WTC11 (cell line): ENCODE data around the gene ASTN2. TPM values are rescaled to one million over a fixed set of nuclear protein-coding genes. Genes with fewer than 3 reads are reported as not detected.

Experiments
- ATAC-seq: fragments of 200-7000 bp; cut with Tn5 transposase; 2 replicates; pipeline ENCODE4 v1.10.0; 2021; ENCODE audit warnings: mild to moderate bottlenecking, moderate library complexity
- CTCF ChIA-PET: fragments of 300-600 bp; sonication (Branson Sonifier 250); formaldehyde crosslinking; loops from one replicate; lab custom pipeline; 2021; ENCODE audit warnings: antibody characterized with exemption; lab: Charles Lee
- POLR2A ChIA-PET: fragments of 350-600 bp; sonication (Branson Sonifier 250); formaldehyde crosslinking; loops from one replicate; lab custom pipeline; 2021; ENCODE audit warnings: antibody characterized with exemption; lab: Charles Lee
- DNase-seq: peaks from one replicate; pipeline ENCODE4 v3.0.0; 2021; ENCODE audit warnings: low spot score
- H3K27ac Mint-ChIP-seq: 2 replicates; pipeline ENCODE4 v1.8.0; 2021; ENCODE audit warnings: mixed read lengths
- H3K27me3 Mint-ChIP-seq: 2 replicates; pipeline ENCODE4 v1.8.0; 2021; ENCODE audit warnings: low read depth, mild to moderate bottlenecking, moderate library complexity, mixed read lengths
- H3K36me3 Mint-ChIP-seq: 2 replicates; pipeline ENCODE4 v1.8.0; 2021; ENCODE audit warnings: mixed read lengths
- H3K4me1 Mint-ChIP-seq: 2 replicates; pipeline ENCODE4 v1.8.0; 2022; ENCODE audit warnings: mixed read lengths
- H3K4me3 Mint-ChIP-seq: 2 replicates; pipeline ENCODE4 v1.8.0; 2021; ENCODE audit warnings: mild to moderate bottlenecking, moderate library complexity, mixed read lengths
- H3K9me3 Mint-ChIP-seq: 2 replicates; pipeline ENCODE4 v1.8.0; 2021; ENCODE audit warnings: mixed read lengths
- CBFB ChIP-seq: sonication (generic); formaldehyde crosslinking; IDR thresholded peaks from 2 replicates; pipeline ENCODE4 v1.8.1; 2022; ENCODE audit warnings: mild to moderate bottlenecking, low read depth, missing genetic modification reagents
- CREM ChIP-seq: sonication (generic); formaldehyde crosslinking; IDR thresholded peaks from 2 replicates; pipeline ENCODE4 v1.8.1; 2022; ENCODE audit warnings: mild to moderate bottlenecking, missing genetic modification reagents, moderate library complexity
- EMX1 ChIP-seq: fragments of 250-450 bp; sonication (Bioruptor Pico); IDR thresholded peaks from 2 replicates; pipeline ENCODE4 v1.8.0; 2021; ENCODE audit warnings: mild to moderate bottlenecking
- SMAD3 ChIP-seq: sonication (generic); formaldehyde crosslinking; IDR thresholded peaks from 2 replicates; pipeline ENCODE4 v1.8.0; 2022; ENCODE audit warnings: missing genetic modification reagents, mild to moderate bottlenecking, borderline replicate concordance
- TP53 ChIP-seq: sonication (generic); formaldehyde crosslinking; IDR thresholded peaks from 2 replicates; pipeline ENCODE4 v1.8.1; 2023; ENCODE audit warnings: mild to moderate bottlenecking, missing genetic modification reagents
- total RNA-seq: library from RNA; stranded (reverse); gene quantifications from 3 replicates; pipeline ENCODE4 v1.2.3, GENCODE V29; 2021
- TF ChIP-seq, protein P1 (sequence below): sonication (generic); formaldehyde crosslinking; IDR thresholded peaks from 2 replicates; pipeline ENCODE4 v1.8.0; 2022; ENCODE audit warnings: missing genetic modification reagents
- TF ChIP-seq, protein P2 (sequence below): fragments of 250-450 bp; sonication (Bioruptor Pico); IDR thresholded peaks from 2 replicates; pipeline ENCODE4 v1.9.0; 2021; ENCODE audit warnings: mild to moderate bottlenecking
- TF ChIP-seq, protein P3 (sequence below): sonication (generic); formaldehyde crosslinking; IDR thresholded peaks from 2 replicates; pipeline ENCODE4 v1.8.1; 2023; ENCODE audit warnings: mild to moderate bottlenecking, missing genetic modification reagents
- TF ChIP-seq, protein P4 (sequence below): fragments of 250-450 bp; sonication (Bioruptor Pico); IDR thresholded peaks from 2 replicates; pipeline ENCODE4 v2.1.2; 2022; ENCODE audit warnings: mild to moderate bottlenecking, moderate library complexity

ASTN2 gene
- total RNA-seq, 1 experiment from 2014 or later = 16.2 TPM

DNA sequence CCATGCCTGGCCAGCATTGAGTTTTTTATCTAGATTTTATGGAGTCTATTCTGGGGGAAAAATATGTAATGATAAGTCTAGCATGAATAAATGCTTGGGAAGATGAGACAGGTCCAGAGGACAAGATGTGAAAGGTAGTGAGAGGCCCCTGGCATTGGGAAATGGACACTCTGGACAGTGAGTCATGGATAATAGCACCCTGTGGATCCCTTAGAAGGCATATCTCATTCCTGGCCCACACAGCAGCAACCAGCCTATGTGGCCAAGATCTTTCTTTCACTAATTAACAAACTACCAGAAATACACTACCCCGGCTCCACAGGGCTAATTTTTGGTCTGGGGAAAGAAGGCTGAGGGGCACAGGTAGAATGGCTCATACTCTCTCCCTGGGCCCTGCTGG, 371.7 kb downstream of the ASTN2 start:
- TF ChIP-seq, protein P1, sequence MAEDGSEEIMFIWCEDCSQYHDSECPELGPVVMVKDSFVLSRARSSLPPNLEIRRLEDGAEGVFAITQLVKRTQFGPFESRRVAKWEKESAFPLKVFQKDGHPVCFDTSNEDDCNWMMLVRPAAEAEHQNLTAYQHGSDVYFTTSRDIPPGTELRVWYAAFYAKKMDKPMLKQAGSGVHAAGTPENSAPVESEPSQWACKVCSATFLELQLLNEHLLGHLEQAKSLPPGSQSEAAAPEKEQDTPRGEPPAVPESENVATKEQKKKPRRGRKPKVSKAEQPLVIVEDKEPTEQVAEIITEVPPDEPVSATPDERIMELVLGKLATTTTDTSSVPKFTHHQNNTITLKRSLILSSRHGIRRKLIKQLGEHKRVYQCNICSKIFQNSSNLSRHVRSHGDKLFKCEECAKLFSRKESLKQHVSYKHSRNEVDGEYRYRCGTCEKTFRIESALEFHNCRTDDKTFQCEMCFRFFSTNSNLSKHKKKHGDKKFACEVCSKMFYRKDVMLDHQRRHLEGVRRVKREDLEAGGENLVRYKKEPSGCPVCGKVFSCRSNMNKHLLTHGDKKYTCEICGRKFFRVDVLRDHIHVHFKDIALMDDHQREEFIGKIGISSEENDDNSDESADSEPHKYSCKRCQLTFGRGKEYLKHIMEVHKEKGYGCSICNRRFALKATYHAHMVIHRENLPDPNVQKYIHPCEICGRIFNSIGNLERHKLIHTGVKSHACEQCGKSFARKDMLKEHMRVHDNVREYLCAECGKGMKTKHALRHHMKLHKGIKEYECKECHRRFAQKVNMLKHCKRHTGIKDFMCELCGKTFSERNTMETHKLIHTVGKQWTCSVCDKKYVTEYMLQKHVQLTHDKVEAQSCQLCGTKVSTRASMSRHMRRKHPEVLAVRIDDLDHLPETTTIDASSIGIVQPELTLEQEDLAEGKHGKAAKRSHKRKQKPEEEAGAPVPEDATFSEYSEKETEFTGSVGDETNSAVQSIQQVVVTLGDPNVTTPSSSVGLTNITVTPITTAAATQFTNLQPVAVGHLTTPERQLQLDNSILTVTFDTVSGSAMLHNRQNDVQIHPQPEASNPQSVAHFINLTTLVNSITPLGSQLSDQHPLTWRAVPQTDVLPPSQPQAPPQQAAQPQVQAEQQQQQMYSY (CRISPR knock-in tag) = no peak
- TF ChIP-seq CREM (CRISPR knock-in tag) = no peak
- TF ChIP-seq TP53 (CRISPR knock-in tag) = no peak
- H3K27me3 Mint-ChIP-seq = no peaks in the 10 kb centered on the region
- H3K27ac Mint-ChIP-seq = no peak overlapping the region
- CTCF ChIA-PET = interaction anchor here (0.7 kb wide), 1 partner anchor 261 kb away, joined by 4 read pairs; no protein-coding TSS in a partner anchor
- H3K4me3 Mint-ChIP-seq = no peak overlapping the region
- H3K9me3 Mint-ChIP-seq = no peaks in the 10 kb centered on the region
- POLR2A ChIA-PET = interaction anchor here (0.7 kb wide), 1 partner anchor 1377 kb away, joined by 4 read pairs; no protein-coding TSS in a partner anchor
- H3K36me3 Mint-ChIP-seq = no peaks in the 10 kb centered on the region
- ATAC-seq (no peak), DNase-seq (no peak)
- H3K4me1 Mint-ChIP-seq = peaks cover 9% of the 10 kb centered on the region

DNA sequence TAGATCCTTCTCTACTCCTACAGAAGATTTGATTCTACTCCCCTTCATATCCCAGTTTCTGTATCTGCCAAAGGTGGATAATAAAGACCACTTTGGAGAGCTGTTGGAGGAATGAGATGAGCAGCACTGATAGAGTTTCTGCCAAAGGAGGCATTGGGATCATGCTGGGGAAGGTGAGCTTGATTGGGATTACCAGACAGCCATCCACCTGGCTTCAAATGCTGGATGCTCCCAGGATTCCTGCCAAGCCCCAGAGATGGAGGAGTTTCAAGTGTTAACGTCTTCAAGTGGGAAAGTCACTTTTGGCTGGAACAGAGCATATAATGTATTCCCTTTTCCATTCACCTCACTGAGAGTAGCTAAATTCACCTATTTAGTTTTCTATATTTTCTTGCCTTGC, 379.3 kb downstream of the ASTN2 start:
- ChIA-PET POLR2A (no interaction called here), CTCF (interaction anchor here (1.2 to 1.6 kb wide), 4 partner anchors 13 to 412 kb away, joined by 3 to 4 read pairs (median 4); no protein-coding TSS in a partner anchor)
- TF ChIP-seq, protein P2, sequence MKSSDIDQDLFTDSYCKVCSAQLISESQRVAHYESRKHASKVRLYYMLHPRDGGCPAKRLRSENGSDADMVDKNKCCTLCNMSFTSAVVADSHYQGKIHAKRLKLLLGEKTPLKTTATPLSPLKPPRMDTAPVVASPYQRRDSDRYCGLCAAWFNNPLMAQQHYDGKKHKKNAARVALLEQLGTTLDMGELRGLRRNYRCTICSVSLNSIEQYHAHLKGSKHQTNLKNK (CRISPR knock-in tag) = no peak
- TF ChIP-seq, protein P3, sequence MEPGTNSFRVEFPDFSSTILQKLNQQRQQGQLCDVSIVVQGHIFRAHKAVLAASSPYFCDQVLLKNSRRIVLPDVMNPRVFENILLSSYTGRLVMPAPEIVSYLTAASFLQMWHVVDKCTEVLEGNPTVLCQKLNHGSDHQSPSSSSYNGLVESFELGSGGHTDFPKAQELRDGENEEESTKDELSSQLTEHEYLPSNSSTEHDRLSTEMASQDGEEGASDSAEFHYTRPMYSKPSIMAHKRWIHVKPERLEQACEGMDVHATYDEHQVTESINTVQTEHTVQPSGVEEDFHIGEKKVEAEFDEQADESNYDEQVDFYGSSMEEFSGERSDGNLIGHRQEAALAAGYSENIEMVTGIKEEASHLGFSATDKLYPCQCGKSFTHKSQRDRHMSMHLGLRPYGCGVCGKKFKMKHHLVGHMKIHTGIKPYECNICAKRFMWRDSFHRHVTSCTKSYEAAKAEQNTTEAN (CRISPR knock-in tag) = no peak
- DNase-seq (no peak), ATAC-seq (no peak)
- H3K27me3 Mint-ChIP-seq = no peaks in the 10 kb centered on the region
- no peaks in the 10 kb centered on the region for H3K36me3 Mint-ChIP-seq
- no peak overlapping the region for H3K4me3 Mint-ChIP-seq
- H3K9me3 Mint-ChIP-seq = no peaks in the 10 kb centered on the region
- no peaks in the 10 kb centered on the region for H3K4me1 Mint-ChIP-seq
- no peak overlapping the region for H3K27ac Mint-ChIP-seq

DNA sequence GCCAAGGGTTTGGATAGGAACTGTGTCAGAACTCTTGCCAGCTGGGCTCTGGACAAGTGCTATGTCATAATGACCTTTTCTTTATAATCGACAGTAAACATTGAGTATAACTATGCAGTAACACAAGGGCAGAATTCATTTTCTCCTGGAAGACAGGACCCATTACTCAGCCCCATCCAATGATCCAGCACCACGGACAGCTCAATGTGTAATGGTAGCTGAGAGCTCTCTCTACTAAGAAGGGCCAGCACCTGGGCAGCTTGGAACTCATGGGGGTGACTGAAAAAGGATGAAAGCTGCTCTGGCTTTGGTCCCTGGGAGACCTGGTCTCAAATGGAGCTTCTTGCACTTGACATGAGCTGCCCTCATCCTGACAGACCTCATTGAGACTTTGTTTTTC, 380.0 kb downstream of the ASTN2 start:
- Mint-ChIP-seq H3K4me3 (no peak overlapping the region), H3K27ac (no peak overlapping the region), H3K36me3 (no peaks in the 10 kb centered on the region), H3K9me3 (no peaks in the 10 kb centered on the region), H3K4me1 (no peaks in the 10 kb centered on the region), H3K27me3 (no peaks in the 10 kb centered on the region)
- peak; percentile 91 for ATAC-seq
- CTCF ChIA-PET = interaction anchor here (1.2 to 1.6 kb wide), 4 partner anchors 12 to 413 kb away, joined by 3 to 4 read pairs (median 4); no protein-coding TSS in a partner anchor
- POLR2A ChIA-PET = no interaction called here
- DNase-seq = peak; percentile 69
- TF ChIP-seq, protein P4, sequence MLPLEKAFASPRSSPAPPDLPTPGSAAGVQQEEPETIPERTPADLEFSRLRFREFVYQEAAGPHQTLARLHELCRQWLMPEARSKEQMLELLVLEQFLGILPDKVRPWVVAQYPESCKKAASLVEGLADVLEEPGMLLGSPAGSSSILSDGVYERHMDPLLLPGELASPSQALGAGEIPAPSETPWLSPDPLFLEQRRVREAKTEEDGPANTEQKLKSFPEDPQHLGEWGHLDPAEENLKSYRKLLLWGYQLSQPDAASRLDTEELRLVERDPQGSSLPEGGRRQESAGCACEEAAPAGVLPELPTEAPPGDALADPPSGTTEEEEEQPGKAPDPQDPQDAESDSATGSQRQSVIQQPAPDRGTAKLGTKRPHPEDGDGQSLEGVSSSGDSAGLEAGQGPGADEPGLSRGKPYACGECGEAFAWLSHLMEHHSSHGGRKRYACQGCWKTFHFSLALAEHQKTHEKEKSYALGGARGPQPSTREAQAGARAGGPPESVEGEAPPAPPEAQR (CRISPR knock-in tag) = 0 out of 2 replicates have a peak, but pooled peaks have one; percentile 46
- TF ChIP-seq EMX1 (CRISPR knock-in tag) (no peak), SMAD3 (CRISPR knock-in tag) (0 out of 2 replicates have a peak, but pooled peaks have one; percentile 37)

DNA sequence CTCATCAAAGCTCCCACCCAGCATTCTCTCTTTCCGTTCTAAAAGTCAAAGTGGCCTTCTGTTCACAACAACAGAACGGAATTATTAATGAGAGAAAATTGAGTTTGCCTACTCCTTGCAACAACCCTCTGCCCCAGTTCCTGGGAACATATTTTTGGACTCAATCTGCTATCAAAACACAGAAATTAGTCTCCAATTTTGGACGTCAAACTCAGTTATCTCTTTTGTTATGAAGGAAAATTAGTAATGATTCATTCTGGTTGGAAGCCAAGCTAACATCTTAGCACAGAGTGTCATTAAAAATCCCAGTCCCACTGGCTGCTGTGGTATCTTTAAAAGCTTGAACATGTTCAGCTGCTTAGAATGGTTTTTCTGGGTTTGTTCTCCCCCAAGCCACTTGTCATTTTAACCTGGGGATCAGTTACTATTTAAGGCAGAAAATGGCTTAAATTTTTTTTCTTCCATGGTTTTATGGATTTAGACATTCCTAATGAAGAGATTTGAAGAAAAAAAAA, 384.5 kb downstream of the ASTN2 start:
- no peaks in the 10 kb centered on the region for H3K27me3 Mint-ChIP-seq
- no peak overlapping the region for H3K4me3 Mint-ChIP-seq
- ChIA-PET POLR2A (no interaction called here), CTCF (interaction anchor here (0.8 kb wide), 1 partner anchor 383 kb away, joined by 3 read pairs; no protein-coding TSS in a partner anchor)
- no peak for ATAC-seq
- no peak for TF ChIP-seq CBFB (CRISPR knock-in tag)
- DNase-seq = no peak
- peaks cover 6% of the 10 kb centered on the region; the same call in 1 of the 2 replicates for H3K4me1 Mint-ChIP-seq
- no peak overlapping the region for H3K27ac Mint-ChIP-seq
- no peaks in the 10 kb centered on the region for H3K9me3 Mint-ChIP-seq
- no peaks in the 10 kb centered on the region for H3K36me3 Mint-ChIP-seq
